HG03442 (cell line): ENCODE data around the gene OR4M2.
"Not testable (repeated sequence)": the region's sequence is repeated elsewhere in the genome, so short reads cannot be mapped to it uniquely, and the experiment has no call there.

ENCODE experiments used
- ATAC-seq: cut with Tn5 transposase; IDR thresholded peaks from one replicate; pipeline ENCODE4 v1.9.1; 2021; ENCODE audit warnings: mild to moderate bottlenecking, moderate library complexity; ENCODE audit not compliant: unreplicated experiment

Gene OR4M2, protein sequence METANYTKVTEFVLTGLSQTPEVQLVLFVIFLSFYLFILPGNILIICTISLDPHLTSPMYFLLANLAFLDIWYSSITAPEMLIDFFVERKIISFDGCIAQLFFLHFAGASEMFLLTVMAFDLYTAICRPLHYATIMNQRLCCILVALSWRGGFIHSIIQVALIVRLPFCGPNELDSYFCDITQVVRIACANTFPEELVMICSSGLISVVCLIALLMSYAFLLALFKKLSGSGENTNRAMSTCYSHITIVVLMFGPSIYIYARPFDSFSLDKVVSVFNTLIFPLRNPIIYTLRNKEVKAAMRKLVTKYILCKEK

GRCh38 chr15:22080227-22080626, at the start of gene OR4M2:
OR4M2 (plus strand) TSS chr15:22080527; CDS start chr15:22080625, 98 bp downstream.
- not testable (repeated sequence) for ATAC-seq

- not testable (repeated sequence) for ATAC-seq
Measured at GRCh38 chr15:22069267-22069666, 11.1 kb upstream of the OR4M2 start.

GRCh38 chr15:22081386-22081785, 1.1 kb downstream of the OR4M2 start:
- ATAC-seq = not testable (repeated sequence)

DNA sequence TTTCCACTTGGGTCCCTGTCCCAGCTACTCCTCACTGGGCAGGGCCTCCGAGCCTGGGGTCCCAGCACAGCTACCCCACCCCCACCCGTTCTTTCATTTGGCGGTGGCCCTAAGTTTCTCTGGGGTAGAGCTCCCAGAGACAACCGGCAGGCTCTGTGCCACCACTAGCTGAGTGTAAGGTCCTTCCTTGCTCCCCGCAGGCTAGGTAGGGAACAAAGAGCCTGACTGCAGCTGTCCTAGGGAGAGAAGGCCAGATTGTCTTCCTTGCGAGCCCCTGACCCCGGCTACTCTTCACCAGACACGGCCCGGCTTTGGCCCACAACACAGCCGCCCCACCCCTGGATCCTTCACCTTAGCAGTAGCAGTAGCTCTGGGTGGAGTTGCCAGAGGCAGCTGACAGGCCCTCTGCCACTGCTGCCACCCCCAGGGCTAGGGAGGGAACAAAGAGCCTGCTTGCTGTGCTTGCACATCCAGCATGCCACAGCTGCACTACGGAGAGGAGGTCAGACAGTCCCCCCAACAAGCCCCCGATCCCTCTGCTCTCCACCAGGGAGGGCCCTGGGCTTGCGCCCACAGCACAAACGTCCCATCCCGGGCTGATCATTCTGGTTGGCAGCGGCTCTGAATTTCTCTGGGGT, 18.4 kb downstream of the OR4M2 start:
- not testable (repeated sequence) for ATAC-seq

GRCh38 chr15:22099289-22099891, 19.1 kb downstream of the OR4M2 start:
- ATAC-seq = peak; percentile 70

- ATAC-seq = not testable (repeated sequence)
Measured at GRCh38 chr15:22122033-22122432, 41.7 kb downstream of the OR4M2 start.
